Right lung (tissue), 5 donors: Measurements from ENCODE around the gene MYL7. TPM values are rescaled to one million over a fixed set of nuclear protein-coding genes. Genes with fewer than 3 reads are reported as not detected.
"Not testable (repeated sequence)": the region's sequence is repeated elsewhere in the genome, so short reads cannot be mapped to it uniquely, and the experiment has no call there.

Experiments
- DNase-seq, 2 donors: peaks; one replicate each; pipeline ENCODE4 v3.0.0-alpha.2; 2013
- polyA plus RNA-seq, 5 donors: library from polyadenylated mRNA; unstranded; fragments of 120-200 nt; gene quantifications; one replicate each; pipeline versions ENCODE4 v1.2.1 to v1.2.3, GENCODE V29; 2013; ENCODE audit warnings: inconsistent platforms in 1 of 5, low replicate concordance in 1 of 5; ENCODE audit not compliant: insufficient read length in 5 of 5, insufficient read depth in 1 of 5

The MYL7 gene
- polyA plus RNA-seq, 5 donors: 0.39 to 1.4 (median 0.90) TPM

DNA sequence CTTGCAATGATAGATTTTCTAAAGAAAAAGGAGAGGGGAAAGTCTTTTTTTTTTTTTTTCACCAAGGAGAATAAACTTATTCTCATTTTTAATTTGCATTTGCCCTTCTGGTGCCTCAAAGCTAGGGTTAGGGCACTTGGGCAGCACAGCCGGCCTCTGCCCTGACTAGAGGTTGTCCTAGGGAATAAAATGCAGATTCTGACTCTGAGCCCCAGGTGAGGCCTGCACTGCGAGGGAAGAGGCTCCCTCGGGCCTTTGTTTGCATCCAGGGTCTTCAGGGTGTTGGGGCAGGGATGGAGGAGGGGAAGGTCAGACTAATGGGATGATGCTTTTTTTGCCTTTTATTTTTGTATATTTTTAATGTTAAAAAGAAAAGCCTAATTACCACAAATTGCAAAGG lies 7.8 kb downstream of the MYL7 start:
- DNase-seq: no peak

DNA sequence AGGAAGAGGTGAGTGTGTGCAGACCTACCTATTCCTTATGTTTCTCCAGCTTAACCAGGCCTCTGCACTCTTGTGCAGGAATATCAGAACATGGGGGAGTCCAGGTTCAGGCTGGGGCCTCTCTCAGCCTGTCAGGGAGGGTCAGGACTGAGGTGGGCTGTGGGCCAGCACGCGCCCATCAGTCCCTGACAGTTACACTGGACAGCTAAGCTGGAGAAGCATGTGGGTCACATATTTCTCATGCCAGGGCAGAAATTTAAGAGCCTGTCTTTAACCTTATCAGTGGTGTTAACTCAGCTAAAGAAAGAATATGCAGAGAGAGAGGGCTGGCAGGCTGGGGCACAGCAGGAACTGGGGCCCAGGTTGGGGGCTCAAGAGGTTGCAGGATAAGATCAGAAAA lies 9.1 kb downstream of the MYL7 start:
- DNase-seq: no peak

DNA sequence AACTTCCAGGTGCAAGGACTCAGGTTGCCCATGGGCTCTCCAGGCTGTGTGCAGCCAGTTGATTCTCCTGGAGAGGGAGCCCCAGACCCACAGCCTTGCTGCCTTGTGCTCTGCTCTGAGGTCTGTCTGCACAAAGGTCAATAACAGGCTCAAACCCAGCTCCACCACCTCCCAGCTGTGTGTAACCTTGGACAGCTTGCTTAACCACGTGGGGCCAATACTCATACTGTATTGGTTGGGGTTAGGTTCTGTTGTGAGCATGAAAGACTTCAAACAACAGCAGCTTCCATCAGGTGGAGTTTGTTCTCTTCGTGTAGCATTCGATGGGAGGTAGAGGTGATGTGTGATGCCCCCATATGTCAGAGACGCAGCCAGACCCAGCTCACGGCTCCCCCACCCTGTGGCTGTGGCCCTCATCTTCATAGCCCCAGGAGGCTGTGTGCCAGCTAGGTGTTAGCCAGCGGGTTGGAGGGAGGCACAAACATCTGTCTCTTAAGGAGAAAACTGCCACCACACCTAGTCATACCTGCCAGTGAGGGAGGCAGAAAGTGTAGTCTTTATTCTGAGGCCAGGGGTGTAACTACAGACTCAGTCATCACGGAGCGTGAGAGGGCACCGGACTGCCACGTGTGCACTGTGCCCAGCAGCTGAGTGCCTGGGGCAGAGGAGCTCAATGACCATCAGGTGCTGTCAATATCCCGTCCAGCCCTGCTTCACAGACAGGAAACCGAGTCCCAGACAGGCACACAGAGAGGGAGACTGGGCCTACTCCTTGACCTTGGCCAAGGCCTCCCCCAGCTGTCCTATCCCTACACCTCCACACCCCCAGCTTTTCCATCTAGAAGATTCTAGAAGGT lies 9.7 kb downstream of the MYL7 start:
- no peak for DNase-seq

DNA sequence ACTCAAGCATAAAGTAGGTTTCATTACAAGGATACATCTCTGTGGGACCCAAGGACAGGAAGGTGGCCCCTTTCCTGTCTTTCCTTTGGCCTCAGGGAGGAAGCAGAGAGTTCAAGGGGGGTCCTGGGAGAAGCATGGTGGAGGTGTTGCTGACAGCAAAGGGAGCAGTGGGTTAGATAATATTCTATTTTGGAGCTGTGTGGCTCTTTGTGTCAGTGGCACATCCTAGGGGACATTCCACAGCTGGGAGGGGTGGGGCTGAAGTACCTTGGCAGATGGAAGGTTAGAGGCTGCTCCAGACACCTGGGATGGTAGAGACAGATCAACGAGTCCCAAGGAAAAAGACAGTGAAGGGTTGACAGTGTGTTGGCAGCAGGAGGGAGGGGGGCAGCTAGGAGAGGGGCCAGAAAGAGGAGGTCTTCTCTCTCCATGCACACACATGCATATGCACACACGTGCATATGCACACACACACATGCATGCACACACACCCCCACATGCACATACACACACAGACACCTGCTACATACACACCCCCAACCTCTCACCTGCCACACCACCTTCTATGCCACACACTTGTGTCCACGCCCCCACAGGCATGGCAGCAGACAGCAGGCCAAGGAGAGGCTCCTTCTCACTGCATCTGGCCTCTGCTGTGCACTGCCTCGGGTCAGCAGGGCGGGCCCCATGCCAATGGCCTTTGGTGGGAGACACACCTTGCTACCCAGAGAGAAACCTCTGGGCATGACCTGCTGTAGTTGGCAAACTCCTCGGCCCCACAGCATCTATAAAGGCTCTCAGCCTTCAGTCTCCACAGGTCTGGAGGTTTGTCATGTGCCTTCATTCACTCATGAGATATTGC lies 12.2 kb downstream of the MYL7 start:
- no peak for DNase-seq

DNA sequence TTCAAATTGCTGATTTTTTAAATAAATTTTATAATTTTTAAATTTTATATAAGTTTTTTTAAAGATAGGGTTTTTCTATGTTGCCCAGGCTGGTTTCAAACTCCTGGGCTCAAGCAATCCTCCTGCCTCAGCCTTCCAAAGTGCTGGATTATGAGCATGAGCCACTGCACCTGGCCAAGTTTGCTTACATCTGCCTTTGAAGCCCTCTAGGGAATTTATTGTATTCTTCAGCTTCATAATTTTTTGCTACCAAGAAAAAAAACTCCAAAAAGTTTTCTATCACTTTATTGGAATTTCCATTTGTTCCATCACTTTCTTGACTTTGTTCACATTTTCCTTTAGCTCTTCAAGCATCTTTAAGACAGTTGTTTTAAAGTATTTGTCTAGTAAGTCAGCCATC lies 14.0 kb downstream of the MYL7 start:
- DNase-seq: no peak

DNA sequence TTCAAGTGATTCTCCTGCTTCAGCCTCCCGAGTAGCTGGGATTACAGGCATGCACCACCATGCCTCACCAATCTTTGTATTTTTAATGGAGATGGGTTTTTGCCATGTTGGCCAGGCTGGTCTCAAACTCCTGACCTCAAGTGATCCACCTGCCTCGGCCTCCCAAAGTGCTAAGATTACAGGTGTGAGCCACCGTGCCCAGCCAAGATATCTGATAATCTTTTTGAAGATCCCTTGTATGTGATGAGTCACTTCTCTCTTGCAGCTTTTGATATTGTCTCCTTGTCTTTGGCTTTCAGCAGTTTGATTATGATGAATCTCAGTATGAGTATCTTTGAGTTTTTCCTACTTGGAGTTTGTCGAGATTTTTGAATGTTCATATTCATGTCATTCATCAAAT lies 14.6 kb downstream of the MYL7 start:
- DNase-seq: not testable (repeated sequence)

DNA sequence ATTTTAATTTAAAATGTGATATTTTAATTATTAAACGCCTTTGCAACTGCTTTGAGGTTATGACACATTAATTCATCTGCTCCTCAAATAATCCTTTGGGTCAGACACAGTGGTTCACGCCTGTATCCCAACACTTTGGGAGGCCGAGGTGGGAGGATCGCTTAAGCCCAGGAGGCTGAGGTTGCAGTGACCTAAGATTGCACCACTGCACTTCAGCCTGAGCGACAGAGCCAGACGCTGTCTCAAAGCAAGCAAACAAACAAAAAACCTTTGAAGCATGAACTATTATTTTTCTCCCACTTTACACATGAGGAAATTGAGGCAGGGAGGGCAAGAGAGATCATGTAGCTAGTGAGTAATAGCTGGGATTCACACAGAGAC lies 16.3 kb downstream of the MYL7 start:
- DNase-seq: no peak

DNA sequence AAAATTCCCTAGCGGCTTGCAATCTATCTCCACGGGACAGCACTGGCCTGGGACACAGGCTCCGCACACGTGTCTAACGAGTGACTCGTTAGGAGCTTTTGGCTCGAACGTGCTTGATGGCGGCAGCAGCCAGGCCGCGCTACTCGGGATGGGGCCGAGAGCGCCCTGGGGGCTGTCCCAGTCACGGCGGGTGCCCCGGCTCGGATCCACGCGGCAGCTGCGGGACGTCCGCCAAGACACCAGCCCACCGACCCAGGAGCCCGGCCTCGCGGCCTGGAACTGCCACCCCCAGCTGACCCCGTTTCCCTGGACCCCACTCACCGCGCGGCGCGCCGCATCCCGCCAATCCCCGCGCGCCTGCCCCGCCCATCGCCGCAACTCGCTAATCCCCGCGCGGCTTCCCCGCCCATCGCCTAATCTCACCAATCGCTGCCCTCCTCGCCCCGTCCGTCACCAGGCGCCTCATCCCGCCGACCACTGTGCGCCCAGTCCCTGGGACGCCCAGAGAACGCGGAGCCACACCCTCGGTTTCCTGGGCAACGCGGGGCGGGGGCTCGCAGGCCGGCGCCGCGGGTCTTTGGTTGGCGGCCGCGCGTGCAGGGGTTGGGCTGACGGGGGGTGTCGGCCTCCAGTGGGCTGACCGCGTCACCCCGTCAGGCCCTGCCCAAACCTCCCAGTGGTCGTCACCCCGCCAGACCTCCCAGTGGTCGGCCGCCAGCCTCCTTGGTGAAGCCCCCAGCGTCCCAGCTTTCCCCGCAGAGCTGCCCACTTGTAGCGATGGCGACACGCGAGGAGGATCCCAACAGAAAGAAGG lies 17.7 kb downstream of the MYL7 start, which contains the start of gene POLD2:
TSS of gene POLD2 (minus strand) at position 359 of the 814 bp plus-strand sequence. CDS start 1,495 bp downstream, outside the sequence.
- peak; percentile 98 to 99 for DNase-seq

DNA sequence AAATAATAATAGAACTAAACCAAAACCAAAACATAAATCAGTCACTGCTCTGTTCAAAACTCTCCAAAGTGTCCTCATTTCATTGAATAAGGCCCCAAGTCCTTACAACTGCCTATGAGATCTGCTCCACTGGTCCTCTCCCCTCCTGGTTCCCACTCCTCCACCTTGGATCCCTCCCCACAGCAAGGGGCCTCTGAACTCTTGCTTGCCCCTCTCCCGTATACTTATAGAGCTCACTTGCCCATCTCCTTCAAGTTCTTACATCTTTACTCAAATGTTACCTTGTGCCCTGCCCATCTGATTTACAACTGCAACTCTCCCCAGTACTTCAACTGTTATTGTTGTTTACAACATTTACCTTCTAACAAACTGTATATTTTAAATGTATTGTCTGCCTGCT lies 18.6 kb downstream of the MYL7 start:
- DNase-seq: no peak

DNA sequence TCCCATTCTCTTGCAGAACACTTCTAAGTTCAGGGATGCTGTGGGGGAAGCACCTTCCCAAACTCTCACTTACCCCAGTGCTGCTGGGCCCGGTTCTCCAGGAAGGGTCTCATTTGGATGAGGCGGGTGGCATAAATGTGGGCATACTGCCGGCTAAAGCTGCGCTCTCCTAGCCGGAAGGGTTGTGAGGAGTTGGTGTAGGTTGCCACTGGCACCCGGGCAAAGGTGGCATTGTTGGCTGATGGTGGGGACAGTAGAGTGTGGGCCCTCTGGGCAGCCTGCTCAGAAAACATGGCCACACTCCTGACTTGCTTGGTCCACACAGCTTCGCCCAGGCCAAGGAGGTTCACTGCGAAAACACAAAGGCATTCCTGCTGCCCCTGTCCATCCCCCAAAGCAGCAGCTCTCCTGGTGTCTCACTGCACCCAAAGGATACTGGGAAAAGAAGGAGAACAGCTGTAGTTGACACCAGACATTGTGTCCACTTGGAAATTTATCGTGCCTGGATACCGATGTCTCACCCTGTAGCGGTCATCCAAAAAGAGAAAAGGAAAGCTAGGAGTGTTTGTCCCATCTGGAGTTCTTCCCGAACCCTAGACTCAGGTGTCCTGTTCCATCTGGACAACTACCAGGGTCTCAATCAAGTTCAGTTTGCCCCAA lies 19.2 kb downstream of the MYL7 start:
- DNase-seq: no peak

DNA sequence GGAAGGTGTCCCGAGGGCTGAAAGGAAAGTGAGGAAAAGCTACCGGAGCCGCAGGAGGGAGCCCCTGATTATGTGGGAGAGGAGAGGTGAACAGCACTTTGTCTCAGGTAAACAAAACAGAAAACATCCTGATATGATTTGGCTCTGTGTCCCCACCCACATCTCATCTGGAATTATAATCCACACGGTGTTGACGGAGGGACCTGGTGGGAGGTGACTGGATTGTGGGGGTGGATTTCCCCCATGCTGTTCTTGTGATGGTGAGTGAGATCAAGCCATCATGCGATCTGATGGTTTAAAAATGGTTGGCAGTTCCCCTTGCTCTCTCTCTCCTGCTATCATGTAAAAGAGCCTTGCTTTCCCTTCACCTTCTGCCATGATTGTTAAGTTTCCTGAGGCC lies 20.7 kb downstream of the MYL7 start:
- no peak for DNase-seq

DNA sequence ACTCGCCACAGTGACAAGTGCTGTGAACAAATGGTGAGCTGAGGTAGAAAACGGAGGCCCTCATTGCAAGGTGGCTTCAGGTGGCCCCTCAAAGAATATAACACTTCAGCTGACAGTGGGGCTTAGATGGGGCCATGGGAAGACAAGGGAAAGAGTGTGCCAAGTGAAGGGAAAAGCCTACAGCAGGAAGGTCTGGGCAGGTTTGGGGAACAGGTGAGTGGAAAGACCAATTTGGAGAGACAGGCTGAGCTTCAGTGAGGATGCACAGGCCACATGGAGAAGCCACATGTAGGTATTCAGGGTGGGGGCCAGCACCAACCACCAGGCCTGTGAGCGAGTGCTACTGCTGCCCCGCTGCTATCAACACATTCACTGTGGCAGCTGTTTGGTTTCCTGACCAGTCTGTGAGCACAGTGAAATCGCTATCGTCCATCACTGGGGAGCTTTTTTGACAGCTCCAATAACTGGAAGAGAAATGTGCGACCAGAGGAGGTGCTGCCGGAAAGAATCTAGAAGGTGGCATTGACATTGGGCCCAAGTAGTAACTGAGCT lies 21.2 kb downstream of the MYL7 start:
- no peak for DNase-seq

DNA sequence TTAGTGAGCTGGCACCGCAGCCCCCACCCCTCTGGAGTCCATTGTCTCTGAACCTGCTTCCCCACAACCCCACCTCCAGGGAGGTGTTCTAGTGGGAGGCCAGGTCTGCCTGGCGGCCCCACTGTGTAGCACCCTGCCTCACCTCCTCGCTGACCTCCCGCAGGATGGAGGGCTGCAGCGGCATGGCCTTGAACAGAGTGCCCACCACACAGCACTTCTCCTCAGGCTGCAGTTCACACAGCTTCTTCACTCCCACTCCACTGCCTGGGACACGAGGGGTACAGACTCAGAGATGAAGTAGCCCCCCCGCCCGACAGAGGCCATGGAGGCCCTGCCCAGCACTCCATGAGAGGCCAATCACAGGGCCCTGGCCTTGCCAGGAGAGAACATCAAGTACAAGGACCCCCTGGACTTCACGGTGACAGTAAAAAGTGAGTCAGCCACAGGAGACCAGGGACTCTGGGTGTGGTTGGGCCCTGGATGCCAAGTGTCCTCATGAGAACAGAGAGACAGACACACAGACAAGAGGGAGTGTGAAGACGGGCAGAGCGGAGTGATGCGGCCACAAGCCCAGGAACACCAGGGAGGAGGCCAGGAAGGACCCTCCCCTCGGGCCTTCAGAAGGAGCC lies 23.2 kb downstream of the MYL7 start:
- no peak for DNase-seq

DNA sequence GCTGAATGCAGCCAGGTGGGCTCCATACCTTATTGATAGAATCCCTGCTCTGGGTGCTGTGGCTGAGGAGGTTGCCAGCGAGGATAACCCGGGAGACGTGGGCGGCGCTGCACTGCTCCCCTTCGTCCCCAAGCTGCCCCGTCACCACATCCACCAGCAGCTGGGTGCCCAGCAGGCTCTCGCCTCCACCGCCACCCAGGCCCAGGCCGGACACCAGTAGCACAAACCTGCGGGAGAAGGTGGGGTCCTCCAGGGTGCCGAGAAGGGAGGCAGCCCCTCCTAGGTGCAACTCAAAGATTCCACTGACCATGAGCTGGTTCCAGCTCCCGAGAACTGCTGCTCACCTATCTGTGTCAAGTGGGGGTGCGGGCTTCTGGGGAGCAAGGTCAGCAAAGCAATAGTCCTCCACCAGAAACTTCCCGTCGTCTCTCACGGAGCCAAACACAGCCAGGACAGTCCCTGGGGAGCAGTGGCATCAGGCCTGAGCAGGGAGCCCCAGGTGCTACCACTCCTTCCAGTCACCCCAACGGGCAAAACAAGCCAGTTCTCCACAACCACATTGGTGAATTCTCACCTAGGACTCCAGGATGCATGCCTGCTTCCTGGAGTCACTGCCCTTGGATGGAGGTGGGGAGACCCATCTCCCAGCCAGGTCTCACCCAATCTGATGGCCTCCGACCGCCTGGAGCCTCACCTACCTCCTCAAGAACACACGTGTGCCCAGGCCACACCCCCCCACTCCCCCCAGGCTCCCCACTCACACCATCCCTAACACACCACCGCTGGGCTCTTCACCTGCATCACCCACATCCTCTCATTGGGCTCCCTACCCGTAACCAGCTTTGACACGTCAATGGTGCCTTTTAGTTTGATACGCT lies 24.1 kb downstream of the MYL7 start:
- no peak for DNase-seq

DNA sequence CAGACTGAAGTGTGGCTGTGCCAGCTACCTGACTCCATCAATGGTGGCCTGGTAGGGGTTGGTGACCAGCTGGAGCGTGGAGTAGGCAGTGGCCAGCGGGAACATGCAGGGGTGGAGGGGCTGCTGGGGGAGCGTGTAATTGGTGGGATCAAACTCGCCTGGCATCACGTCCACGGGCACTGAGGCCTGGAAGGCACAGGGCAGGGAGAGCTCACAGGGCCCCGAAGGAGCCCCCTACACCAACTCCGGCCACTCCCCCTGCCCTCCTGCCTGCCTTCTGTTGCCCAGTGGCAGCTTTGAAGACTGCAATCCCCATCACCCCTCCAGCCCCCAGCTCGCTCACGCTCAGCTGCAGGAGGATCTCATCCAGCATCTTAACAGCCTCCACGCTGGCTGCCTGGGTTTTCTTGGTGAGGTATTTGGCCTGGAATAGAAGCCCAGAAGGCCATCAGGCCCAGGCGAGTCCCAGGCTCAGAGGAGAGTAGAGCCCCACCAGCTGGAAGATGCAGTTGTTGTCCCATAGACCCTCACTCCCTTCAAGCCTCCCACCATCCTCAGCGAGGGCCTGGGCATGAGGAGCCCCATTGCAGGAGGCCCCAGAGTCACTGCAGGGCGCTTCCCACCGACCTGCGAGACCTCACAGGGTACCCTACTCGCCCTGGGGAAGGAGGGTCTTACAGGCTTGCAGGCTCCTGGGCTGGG lies 24.9 kb downstream of the MYL7 start:
- DNase-seq: no peak

DNA sequence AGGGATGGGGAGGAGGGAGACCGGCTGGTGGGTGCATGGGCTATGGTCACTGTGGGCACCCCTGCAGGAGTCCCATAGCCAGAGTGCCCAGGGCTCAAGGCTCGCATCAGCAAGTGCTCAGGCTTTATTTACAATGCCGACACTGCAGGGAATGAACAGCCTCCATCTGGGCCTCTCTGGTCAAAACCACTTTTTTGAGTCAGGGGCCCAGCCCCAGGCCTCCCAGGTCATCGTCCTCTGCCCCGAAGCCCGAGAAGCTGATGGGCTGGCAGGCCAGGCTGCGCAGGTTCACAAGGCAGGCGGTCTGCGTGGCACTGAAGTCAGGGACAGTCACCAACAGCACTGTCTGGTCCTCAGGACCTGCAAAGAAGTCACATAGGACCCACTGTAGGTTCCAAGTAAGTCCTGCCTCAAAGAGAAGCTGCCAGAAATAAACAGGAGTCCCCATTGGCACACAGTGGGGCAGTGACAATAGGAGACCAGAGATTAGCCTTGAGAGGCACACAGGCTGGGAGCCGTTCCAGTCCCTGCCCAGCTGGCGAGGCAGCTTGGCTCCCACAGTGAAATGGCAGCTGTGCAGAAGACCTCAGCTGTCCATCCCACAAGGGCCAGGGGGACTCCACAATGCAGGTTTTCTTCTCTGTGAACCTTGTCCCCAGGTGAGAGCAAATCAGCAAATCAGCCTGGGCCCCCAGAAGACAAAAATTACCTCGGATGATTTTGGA lies 26.4 kb downstream of the MYL7 start:
- DNase-seq: no peak

DNA sequence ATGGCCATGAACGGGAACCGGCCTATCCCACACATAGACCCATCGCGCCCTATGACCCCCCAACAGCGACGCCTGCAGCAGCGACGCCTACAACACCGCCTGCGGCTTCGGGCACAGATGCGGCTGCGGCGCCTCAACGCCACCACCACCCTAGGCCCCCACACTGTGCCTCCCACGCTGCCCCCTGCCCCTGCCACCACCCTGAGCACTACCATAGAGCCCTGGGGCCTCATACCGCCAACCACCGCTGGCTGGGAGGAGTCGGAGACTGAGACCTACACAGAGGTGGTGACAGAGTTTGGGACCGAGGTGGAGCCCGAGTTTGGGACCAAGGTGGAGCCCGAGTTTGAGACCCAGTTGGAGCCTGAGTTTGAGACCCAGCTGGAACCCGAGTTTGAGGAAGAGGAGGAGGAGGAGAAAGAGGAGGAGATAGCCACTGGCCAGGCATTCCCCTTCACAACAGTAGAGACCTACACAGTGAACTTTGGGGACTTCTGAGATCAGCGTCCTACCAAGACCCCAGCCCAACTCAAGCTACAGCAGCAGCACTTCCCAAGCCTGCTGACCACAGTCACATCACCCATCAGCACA lies 27.3 kb downstream of the MYL7 start:
- DNase-seq: no peak
